NCI-H1930 (cell line): ENCODE results near the gene VIPR1.
A peak's percentile ranks its signal among the peaks of the same experiment; 100 is the strongest.

Source experiments
- DNase-seq, 2 experiments: peaks; one replicate each; lab custom pipeline; 2025; lab: John Stamatoyannopoulos, UW

The VIPR1 gene

GRCh38 chr3:42502429-42503250, at the start of gene VIPR1:
Gene VIPR1 (plus strand): TSS chr3:42502643. CDS start chr3:42502736, 93 bp downstream.
- DNase-seq: peak; percentile 54 to 70

- no peak for DNase-seq
Measured at GRCh38 chr3:42456211-42456610, 46.2 kb upstream of the VIPR1 start.

- DNase-seq: no peak
Measured at GRCh38 chr3:42459151-42459550, 43.3 kb upstream of the VIPR1 start.

- DNase-seq: no peak
Measured at GRCh38 chr3:42461762-42462161, 40.7 kb upstream of the VIPR1 start.

- DNase-seq: no peak
Measured at GRCh38 chr3:42463093-42463492, 39.4 kb upstream of the VIPR1 start.

- no peak for DNase-seq
Measured at GRCh38 chr3:42468111-42468510, 34.3 kb upstream of the VIPR1 start.

GRCh38 chr3:42472555-42472954, 29.9 kb upstream of the VIPR1 start:
- no peak for DNase-seq

- DNase-seq: no peak
Measured at GRCh38 chr3:42473083-42473932, 29.1 kb upstream of the VIPR1 start.

GRCh38 chr3:42476225-42477125, 26.0 kb upstream of the VIPR1 start:
- DNase-seq: no peak

- DNase-seq: no peak
Measured at GRCh38 chr3:42477696-42478095, 24.7 kb upstream of the VIPR1 start.

GRCh38 chr3:42478830-42479229, 23.6 kb upstream of the VIPR1 start:
- no peak for DNase-seq

- no peak for DNase-seq
Measured at GRCh38 chr3:42486814-42487565, 15.5 kb upstream of the VIPR1 start.

GRCh38 chr3:42488687-42489086, 13.8 kb upstream of the VIPR1 start:
- no peak for DNase-seq

- no peak for DNase-seq
Measured at GRCh38 chr3:42489116-42489936, 13.1 kb upstream of the VIPR1 start.

GRCh38 chr3:42489937-42490227, 12.6 kb upstream of the VIPR1 start:
- DNase-seq: no peak

GRCh38 chr3:42490243-42490642, 12.2 kb upstream of the VIPR1 start:
- DNase-seq: no peak

GRCh38 chr3:42491881-42492507, 10.4 kb upstream of the VIPR1 start:
- DNase-seq: no peak

- DNase-seq: no peak
Measured at GRCh38 chr3:42492508-42493080, 9.8 kb upstream of the VIPR1 start.

- DNase-seq: no peak
Measured at GRCh38 chr3:42493126-42493797, 9.2 kb upstream of the VIPR1 start.
